ENCODE data around the gene KATNA1. TPM values are rescaled to one million over a fixed set of nuclear protein-coding genes. Genes with fewer than 3 reads are reported as not detected.

KATNA1 gene
- total and polyA plus RNA-seq, 5 donors = 9.9 to 13.4 (median 12.8) TPM

Other genes with a start within 250 kb of the KATNA1 start
- gene SUMO4, start 248.5 kb downstream of the KATNA1 start, total RNA-seq = under 1 TPM; 0.51 to 0.78 (median 0.62) TPM
- gene SUMO4, start 248.5 kb downstream of the KATNA1 start, polyA plus RNA-seq = 0.32 TPM
- gene ZC3H12D, start 163.7 kb downstream of the KATNA1 start, total RNA-seq = 1 to 10 TPM in 1 of 4 donors, under 1 TPM in 3; 0.48 to 1.1 (median 0.64) TPM
- gene ZC3H12D, start 163.7 kb downstream of the KATNA1 start, polyA plus RNA-seq = 0.34 TPM
- 10 to 100 TPM; 20.1 to 23.6 (median 21.3) TPM for gene PPIL4, start 102.7 kb downstream of the KATNA1 start, total RNA-seq
- gene PPIL4, start 102.7 kb downstream of the KATNA1 start, polyA plus RNA-seq = 19.8 TPM
- gene GINM1, start 82.3 kb downstream of the KATNA1 start, total RNA-seq = 10 to 100 TPM; 48.3 to 61.8 (median 54.8) TPM
- 40.1 TPM for gene GINM1, start 82.3 kb downstream of the KATNA1 start, polyA plus RNA-seq
- gene LATS1, start 69.4 kb upstream of the KATNA1 start, total RNA-seq = 10 to 100 TPM; 13.5 to 19.0 (median 14.5) TPM
- gene LATS1, start 69.4 kb upstream of the KATNA1 start, polyA plus RNA-seq = 4.8 TPM
- gene NUP43, start 97.8 kb upstream of the KATNA1 start, total RNA-seq = 10 to 100 TPM; 22.5 to 24.9 (median 23.6) TPM
- gene NUP43, start 97.8 kb upstream of the KATNA1 start, polyA plus RNA-seq = 11.8 TPM
- 100 to 1,000 TPM; 107 to 114 (median 111) TPM for gene PCMT1, start 101.0 kb upstream of the KATNA1 start, total RNA-seq
- gene PCMT1, start 101.0 kb upstream of the KATNA1 start, polyA plus RNA-seq = 96.4 TPM
- gene LRP11, start 215.6 kb upstream of the KATNA1 start, total RNA-seq = 10 to 100 TPM; 16.8 to 36.6 (median 23.5) TPM
- gene LRP11, start 215.6 kb upstream of the KATNA1 start, polyA plus RNA-seq = 11.5 TPM
- gene RAET1E, start 249.4 kb upstream of the KATNA1 start, total RNA-seq = under 1 TPM; 0.17 to 0.45 (median 0.39) TPM
- gene RAET1E, start 249.4 kb upstream of the KATNA1 start, polyA plus RNA-seq = 0.41 TPM